HEK293 (cell line): ENCODE measurements around the gene EPG5.

ENCODE experiments used
- TCF7L2 ChIP-seq: IDR thresholded peaks from 2 replicates; pipeline ENCODE4 v1.6.1; 2011; ENCODE audit warnings: low read depth, mild to moderate bottlenecking, inconsistent platforms, low read length, moderate library complexity, borderline replicate concordance
- ZNF140 ChIP-seq: fragments of 450-650 bp; formaldehyde crosslinking; IDR thresholded peaks from 2 replicates; pipeline ENCODE4 v1.5.1; 2016; ENCODE audit warnings: missing biosample characterization, missing genetic modification characterization
- ZNF274 ChIP-seq, 2 experiments: fragments of 200-500 bp in 1 of 2; fragments of 450-650 bp in 1 of 2; sonication (Bioruptor generic) in 1 of 2; formaldehyde crosslinking in 1 of 2; IDR thresholded peaks; 2 replicates each; pipeline versions ENCODE4 v1.5.1 to v1.6.1; 2014 to 2016; ENCODE audit warnings: borderline replicate concordance in 1 of 2, inconsistent platforms in 1 of 2, low read length in 1 of 2, missing biosample characterization in 1 of 2, missing genetic modification characterization in 1 of 2
- ZNF571 ChIP-seq: fragments of 450-650 bp; formaldehyde crosslinking; IDR thresholded peaks from 2 replicates; pipeline ENCODE4 v1.5.0; 2017; ENCODE audit warnings: missing biosample characterization, missing genetic modification characterization
- ZNF654 ChIP-seq: fragments of 450-650 bp; formaldehyde crosslinking; IDR thresholded peaks from 2 replicates; pipeline ENCODE4 v1.5.1; 2016; ENCODE audit warnings: low read depth, missing biosample characterization, missing genetic modification characterization
- ZNF791 ChIP-seq: fragments of 450-650 bp; formaldehyde crosslinking; IDR thresholded peaks from 2 replicates; pipeline ENCODE4 v1.5.1; 2016; ENCODE audit warnings: missing biosample characterization, missing genetic modification characterization
- TF ChIP-seq, protein P1 (sequence below): fragments of 450-650 bp; IDR thresholded peaks from 2 replicates; pipeline ENCODE4 v1.5.1; 2018; ENCODE audit warnings: missing biosample characterization, missing genetic modification characterization
- TF ChIP-seq, protein P2 (sequence below): fragments of 450-650 bp; formaldehyde crosslinking; IDR thresholded peaks from 2 replicates; pipeline ENCODE4 v1.5.1; 2016; ENCODE audit warnings: missing biosample characterization, missing genetic modification characterization
- TF ChIP-seq, protein P3 (sequence below): fragments of 450-650 bp; formaldehyde crosslinking; IDR thresholded peaks from 2 replicates; pipeline ENCODE4 v1.5.1; 2016; ENCODE audit warnings: missing biosample characterization, missing genetic modification characterization

- TF ChIP-seq, protein P1, sequence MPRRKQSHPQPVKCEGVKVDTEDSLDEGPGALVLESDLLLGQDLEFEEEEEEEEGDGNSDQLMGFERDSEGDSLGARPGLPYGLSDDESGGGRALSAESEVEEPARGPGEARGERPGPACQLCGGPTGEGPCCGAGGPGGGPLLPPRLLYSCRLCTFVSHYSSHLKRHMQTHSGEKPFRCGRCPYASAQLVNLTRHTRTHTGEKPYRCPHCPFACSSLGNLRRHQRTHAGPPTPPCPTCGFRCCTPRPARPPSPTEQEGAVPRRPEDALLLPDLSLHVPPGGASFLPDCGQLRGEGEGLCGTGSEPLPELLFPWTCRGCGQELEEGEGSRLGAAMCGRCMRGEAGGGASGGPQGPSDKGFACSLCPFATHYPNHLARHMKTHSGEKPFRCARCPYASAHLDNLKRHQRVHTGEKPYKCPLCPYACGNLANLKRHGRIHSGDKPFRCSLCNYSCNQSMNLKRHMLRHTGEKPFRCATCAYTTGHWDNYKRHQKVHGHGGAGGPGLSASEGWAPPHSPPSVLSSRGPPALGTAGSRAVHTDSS: no peak
- TF ChIP-seq ZNF571: no peak
- no peak for TF ChIP-seq ZNF791 (tag by site-specific recombination)
- TF ChIP-seq, protein P2, sequence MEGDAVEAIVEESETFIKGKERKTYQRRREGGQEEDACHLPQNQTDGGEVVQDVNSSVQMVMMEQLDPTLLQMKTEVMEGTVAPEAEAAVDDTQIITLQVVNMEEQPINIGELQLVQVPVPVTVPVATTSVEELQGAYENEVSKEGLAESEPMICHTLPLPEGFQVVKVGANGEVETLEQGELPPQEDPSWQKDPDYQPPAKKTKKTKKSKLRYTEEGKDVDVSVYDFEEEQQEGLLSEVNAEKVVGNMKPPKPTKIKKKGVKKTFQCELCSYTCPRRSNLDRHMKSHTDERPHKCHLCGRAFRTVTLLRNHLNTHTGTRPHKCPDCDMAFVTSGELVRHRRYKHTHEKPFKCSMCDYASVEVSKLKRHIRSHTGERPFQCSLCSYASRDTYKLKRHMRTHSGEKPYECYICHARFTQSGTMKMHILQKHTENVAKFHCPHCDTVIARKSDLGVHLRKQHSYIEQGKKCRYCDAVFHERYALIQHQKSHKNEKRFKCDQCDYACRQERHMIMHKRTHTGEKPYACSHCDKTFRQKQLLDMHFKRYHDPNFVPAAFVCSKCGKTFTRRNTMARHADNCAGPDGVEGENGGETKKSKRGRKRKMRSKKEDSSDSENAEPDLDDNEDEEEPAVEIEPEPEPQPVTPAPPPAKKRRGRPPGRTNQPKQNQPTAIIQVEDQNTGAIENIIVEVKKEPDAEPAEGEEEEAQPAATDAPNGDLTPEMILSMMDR (tag by site-specific recombination): no peak
- TF ChIP-seq ZNF274 (IDR thresholded peaks at IDR 0.05; ENCODE audit: low read length): no peak
- TF ChIP-seq ZNF274 (tag by site-specific recombination; IDR thresholded peaks at IDR 0.05; ENCODE audit: borderline replicate concordance): no peak
- TF ChIP-seq ZNF140 (tag by site-specific recombination): no peak
- no peak for TF ChIP-seq ZNF654 (tag by site-specific recombination)
- TF ChIP-seq TCF7L2: no peak
- TF ChIP-seq, protein P3, sequence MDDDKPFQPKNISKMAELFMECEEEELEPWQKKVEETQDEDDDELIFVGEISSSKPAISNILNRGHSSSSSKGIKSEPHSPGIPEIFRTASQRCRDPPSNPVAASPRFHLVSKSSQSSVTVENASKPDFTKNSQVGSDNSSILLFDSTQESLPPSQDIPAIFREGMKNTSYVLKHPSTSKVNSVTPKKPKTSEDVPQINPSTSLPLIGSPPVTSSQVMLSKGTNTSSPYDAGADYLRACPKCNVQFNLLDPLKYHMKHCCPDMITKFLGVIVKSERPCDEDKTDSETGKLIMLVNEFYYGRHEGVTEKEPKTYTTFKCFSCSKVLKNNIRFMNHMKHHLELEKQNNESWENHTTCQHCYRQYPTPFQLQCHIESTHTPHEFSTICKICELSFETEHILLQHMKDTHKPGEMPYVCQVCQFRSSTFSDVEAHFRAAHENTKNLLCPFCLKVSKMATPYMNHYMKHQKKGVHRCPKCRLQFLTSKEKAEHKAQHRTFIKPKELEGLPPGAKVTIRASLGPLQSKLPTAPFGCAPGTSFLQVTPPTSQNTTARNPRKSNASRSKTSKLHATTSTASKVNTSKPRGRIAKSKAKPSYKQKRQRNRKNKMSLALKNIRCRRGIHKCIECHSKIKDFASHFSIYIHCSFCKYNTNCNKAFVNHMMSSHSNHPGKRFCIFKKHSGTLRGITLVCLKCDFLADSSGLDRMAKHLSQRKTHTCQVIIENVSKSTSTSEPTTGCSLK (tag by site-specific recombination): no peak
Measured at GRCh38 chr18:45900623-45901022, 66.5 kb downstream of the EPG5 start.
